HUES48 (cell line): Measurements from ENCODE around the gene PTPRB.

Experiments used
- H3K27ac ChIP-seq: one replicate; pipeline ENCODE4 v1.7.0; 2013; ENCODE audit warnings: low read depth, low read length, inconsistent platforms
- H3K27me3 ChIP-seq: 2 replicates; pipeline ENCODE4 v1.6.1; 2013; ENCODE audit warnings: mild to moderate bottlenecking, low read length; ENCODE audit not compliant: control insufficient read depth, insufficient read depth
- H3K36me3 ChIP-seq: 2 replicates; pipeline ENCODE4 v1.6.1; 2013; ENCODE audit warnings: low read length; ENCODE audit not compliant: control insufficient read depth, insufficient read depth
- H3K4me1 ChIP-seq: 2 replicates; pipeline ENCODE4 v1.6.1; 2013; ENCODE audit warnings: mild to moderate bottlenecking, low read length; ENCODE audit not compliant: control insufficient read depth, insufficient read depth
- H3K4me3 ChIP-seq: 2 replicates; pipeline ENCODE4 v1.5.1; 2013; ENCODE audit warnings: mild to moderate bottlenecking, low read depth, low read length
- H3K9ac ChIP-seq: 2 replicates; pipeline ENCODE4 v1.6.1; 2013; ENCODE audit warnings: mild to moderate bottlenecking, low read depth, low read length, moderate library complexity
- H3K9me3 ChIP-seq: 2 replicates; pipeline ENCODE4 v1.6.1; 2013; ENCODE audit warnings: low read length; ENCODE audit not compliant: control insufficient read depth, insufficient read depth

PTPRB gene

GRCh38 chr12:70643939-70644338 is 6.7 kb upstream of the PTPRB start:
- peaks cover 29% of the 10 kb centered on the region for H3K4me1 ChIP-seq
- no peaks in the 10 kb centered on the region for H3K36me3 ChIP-seq
- no peak overlapping the region for H3K4me3 ChIP-seq
- H3K9ac ChIP-seq = no peak overlapping the region
- H3K27me3 ChIP-seq = no peaks in the 10 kb centered on the region
- H3K27ac ChIP-seq = no peak overlapping the region
- H3K9me3 ChIP-seq = no peaks in the 10 kb centered on the region

DNA sequence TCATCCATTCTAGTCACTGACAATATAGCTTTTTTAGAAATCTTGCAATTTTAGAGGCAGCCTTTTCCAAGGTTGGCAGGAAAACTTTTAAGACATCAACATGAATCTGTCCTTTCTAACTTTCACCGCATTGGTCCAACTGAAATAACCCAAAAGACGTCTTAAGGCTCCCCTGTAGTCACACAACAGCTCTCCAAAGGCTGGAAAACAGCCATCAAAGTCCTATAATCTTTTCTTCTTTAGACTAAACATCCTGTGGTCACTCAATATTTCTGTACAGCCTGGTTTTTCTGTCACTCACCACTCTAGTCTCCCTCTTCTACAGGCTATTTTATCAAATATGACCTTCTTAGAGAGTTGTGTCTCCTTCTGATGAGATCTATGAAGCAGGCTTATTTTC is 4.5 kb upstream of the PTPRB start:
- no peak overlapping the region for H3K27ac ChIP-seq
- no peaks in the 10 kb centered on the region for H3K27me3 ChIP-seq
- H3K36me3 ChIP-seq = no peaks in the 10 kb centered on the region
- no peak overlapping the region for H3K4me3 ChIP-seq
- H3K4me1 ChIP-seq = peaks cover 21% of the 10 kb centered on the region
- H3K9ac ChIP-seq = no peak overlapping the region
- H3K9me3 ChIP-seq = no peaks in the 10 kb centered on the region

GRCh38 chr12:70640901-70641300 is 3.7 kb upstream of the PTPRB start:
- no peaks in the 10 kb centered on the region for H3K36me3 ChIP-seq
- peaks cover 13% of the 10 kb centered on the region for H3K4me1 ChIP-seq
- no peak overlapping the region for H3K9ac ChIP-seq
- H3K27ac ChIP-seq = no peak overlapping the region
- no peak overlapping the region for H3K4me3 ChIP-seq
- no peaks in the 10 kb centered on the region for H3K9me3 ChIP-seq
- no peaks in the 10 kb centered on the region for H3K27me3 ChIP-seq

GRCh38 chr12:70639535-70639934 is 2.3 kb upstream of the PTPRB start:
- no peaks in the 10 kb centered on the region for H3K36me3 ChIP-seq
- H3K4me1 ChIP-seq = 0 out of 2 replicates have a peak, but pooled peaks cover under 1% of the 10 kb centered on the region
- no peak overlapping the region for H3K9ac ChIP-seq
- H3K27ac ChIP-seq = no peak overlapping the region
- H3K9me3 ChIP-seq = no peaks in the 10 kb centered on the region
- no peaks in the 10 kb centered on the region for H3K27me3 ChIP-seq
- H3K4me3 ChIP-seq = no peak overlapping the region

- H3K9ac ChIP-seq = no peak overlapping the region
- H3K36me3 ChIP-seq = no peaks in the 10 kb centered on the region
- H3K9me3 ChIP-seq = no peaks in the 10 kb centered on the region
- no peak overlapping the region for H3K4me3 ChIP-seq
- no peaks in the 10 kb centered on the region for H3K4me1 ChIP-seq
- H3K27me3 ChIP-seq = no peaks in the 10 kb centered on the region
- H3K27ac ChIP-seq = no peak overlapping the region
These were observed 1.6 kb upstream of the PTPRB start for GRCh38 chr12:70638639-70639360.

- no peak overlapping the region for H3K4me3 ChIP-seq
- no peaks in the 10 kb centered on the region for H3K36me3 ChIP-seq
- no peak overlapping the region for H3K27ac ChIP-seq
- no peaks in the 10 kb centered on the region for H3K9me3 ChIP-seq
- H3K4me1 ChIP-seq = no peaks in the 10 kb centered on the region
- H3K9ac ChIP-seq = no peak overlapping the region
- no peaks in the 10 kb centered on the region for H3K27me3 ChIP-seq
These were observed 1.5 kb downstream of the PTPRB start for GRCh38 chr12:70635755-70636154.

DNA sequence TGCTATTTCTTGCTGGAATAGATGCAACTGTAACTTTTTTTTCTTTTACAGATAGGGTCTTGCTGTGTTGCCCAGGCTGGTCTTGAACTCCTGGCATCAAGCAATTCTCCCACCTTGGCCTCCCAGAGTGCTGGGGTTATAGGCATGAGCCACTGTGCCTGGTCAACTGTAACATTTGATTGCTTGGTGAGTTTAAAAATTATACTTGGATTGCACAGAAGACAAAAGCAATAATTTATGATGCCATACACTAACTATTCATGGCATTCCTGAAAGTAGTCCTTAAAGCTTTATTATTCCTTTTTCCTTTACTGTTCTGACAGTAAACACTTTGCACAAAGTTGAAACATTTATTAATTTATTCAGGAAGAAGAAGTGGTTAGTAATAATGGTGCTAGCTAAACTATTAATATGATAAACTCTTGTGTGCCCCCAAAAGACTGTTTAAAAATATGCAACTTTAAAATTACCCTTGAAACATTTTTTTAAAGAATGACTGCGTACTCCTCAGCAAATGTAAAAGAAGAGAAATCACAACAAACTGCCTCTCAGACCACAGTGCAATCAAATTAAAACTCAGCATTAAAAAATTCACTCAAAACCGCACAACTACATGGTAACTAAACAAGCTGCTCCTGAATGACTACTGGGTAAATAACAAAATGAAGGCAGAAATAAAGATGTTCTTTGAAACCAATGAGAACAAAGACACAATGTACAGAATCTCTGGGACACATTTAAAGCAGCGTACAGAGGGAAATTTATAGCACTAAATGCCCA is 8.3 kb downstream of the PTPRB start:
- H3K4me1 ChIP-seq = 0 out of 2 replicates have a peak, but pooled peaks cover 4% of the 10 kb centered on the region
- H3K27ac ChIP-seq = no peak overlapping the region
- H3K4me3 ChIP-seq = no peak overlapping the region
- no peak overlapping the region for H3K9ac ChIP-seq
- no peaks in the 10 kb centered on the region for H3K36me3 ChIP-seq
- H3K27me3 ChIP-seq = no peaks in the 10 kb centered on the region
- no peaks in the 10 kb centered on the region for H3K9me3 ChIP-seq

- Histone ChIP-seq H3K9me3 (no peaks in the 10 kb centered on the region), H3K27me3 (no peaks in the 10 kb centered on the region), H3K9ac (no peak overlapping the region), H3K36me3 (no peaks in the 10 kb centered on the region), H3K4me1 (0 out of 2 replicates have a peak, but pooled peaks cover 4% of the 10 kb centered on the region), H3K27ac (no peak overlapping the region), H3K4me3 (no peak overlapping the region)
These were observed 9.6 kb downstream of the PTPRB start for GRCh38 chr12:70627677-70628076.

DNA sequence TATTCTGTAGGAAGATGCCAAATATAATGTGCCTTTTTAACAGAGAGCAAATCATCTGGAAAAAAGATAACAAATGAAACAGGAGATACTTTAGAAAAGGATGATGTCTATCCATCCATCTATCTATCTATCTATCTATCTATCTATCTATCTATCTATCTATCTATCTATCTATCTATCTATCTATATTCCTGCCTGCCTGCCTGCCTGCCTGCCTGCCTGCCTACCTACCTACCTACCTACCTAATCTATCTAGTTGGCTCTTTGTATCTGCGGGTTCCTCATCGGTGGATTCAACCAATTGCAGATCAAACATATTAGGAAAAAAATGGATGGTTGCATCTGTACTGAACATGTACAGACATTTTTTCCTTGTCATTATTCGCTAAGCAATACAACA is 11.0 kb downstream of the PTPRB start:
- no peak overlapping the region for H3K9ac ChIP-seq
- H3K4me3 ChIP-seq = no peak overlapping the region
- no peaks in the 10 kb centered on the region for H3K9me3 ChIP-seq
- no peaks in the 10 kb centered on the region for H3K27me3 ChIP-seq
- H3K27ac ChIP-seq = no peak overlapping the region
- 0 out of 2 replicates have a peak, but pooled peaks cover 4% of the 10 kb centered on the region for H3K4me1 ChIP-seq
- H3K36me3 ChIP-seq = no peaks in the 10 kb centered on the region

DNA sequence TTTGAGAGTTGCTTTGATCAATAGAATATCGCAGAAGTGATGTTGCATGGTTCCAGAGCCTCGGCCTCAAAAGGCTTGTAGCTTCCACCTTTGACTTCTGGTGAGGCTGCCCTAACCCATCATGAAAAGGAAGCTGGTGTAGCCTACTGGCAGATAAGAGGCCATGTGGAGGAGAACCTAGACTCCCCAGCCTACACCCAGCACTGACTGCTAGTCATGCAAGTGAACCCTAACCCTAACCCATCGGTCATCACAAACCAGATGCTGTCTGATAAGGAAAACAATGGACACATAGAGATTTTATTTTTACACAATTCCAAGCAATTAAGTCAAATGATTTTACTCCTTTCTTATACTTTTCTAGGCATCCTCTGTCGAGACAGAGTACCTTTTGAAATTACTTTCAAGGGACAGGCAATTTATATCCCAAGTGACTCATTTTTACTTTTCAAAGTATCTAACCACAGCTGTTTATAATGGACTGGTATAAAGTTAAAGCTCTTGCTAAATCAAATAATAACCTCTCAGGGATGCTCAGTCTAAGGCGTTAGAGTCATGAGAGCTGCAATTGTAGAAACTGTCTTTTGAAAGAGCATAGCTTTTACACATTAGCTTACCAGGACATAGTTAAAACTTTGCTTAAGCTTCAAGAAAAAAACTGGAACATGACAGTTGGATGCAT is 17.6 kb downstream of the PTPRB start:
- no peaks in the 10 kb centered on the region for H3K27me3 ChIP-seq
- no peak overlapping the region for H3K9ac ChIP-seq
- no peaks in the 10 kb centered on the region for H3K9me3 ChIP-seq
- H3K36me3 ChIP-seq = no peaks in the 10 kb centered on the region
- peaks cover 16% of the 10 kb centered on the region for H3K4me1 ChIP-seq
- no peak overlapping the region for H3K27ac ChIP-seq
- no peak overlapping the region for H3K4me3 ChIP-seq

GRCh38 chr12:70618371-70618770 is 18.9 kb downstream of the PTPRB start:
- Histone ChIP-seq H3K4me1 (peaks cover 20% of the 10 kb centered on the region), H3K27me3 (no peaks in the 10 kb centered on the region), H3K4me3 (no peak overlapping the region), H3K9me3 (no peaks in the 10 kb centered on the region), H3K27ac (no peak overlapping the region), H3K9ac (no peak overlapping the region), H3K36me3 (no peaks in the 10 kb centered on the region)
